HG03280 (cell line): Measurements from ENCODE around the gene XIRP1.

Experiments used
- ATAC-seq: cut with Tn5 transposase; IDR thresholded peaks from one replicate; pipeline ENCODE4 v1.9.1; 2021; ENCODE audit warnings: mild to moderate bottlenecking, moderate library complexity; ENCODE audit not compliant: unreplicated experiment

Gene XIRP1

DNA sequence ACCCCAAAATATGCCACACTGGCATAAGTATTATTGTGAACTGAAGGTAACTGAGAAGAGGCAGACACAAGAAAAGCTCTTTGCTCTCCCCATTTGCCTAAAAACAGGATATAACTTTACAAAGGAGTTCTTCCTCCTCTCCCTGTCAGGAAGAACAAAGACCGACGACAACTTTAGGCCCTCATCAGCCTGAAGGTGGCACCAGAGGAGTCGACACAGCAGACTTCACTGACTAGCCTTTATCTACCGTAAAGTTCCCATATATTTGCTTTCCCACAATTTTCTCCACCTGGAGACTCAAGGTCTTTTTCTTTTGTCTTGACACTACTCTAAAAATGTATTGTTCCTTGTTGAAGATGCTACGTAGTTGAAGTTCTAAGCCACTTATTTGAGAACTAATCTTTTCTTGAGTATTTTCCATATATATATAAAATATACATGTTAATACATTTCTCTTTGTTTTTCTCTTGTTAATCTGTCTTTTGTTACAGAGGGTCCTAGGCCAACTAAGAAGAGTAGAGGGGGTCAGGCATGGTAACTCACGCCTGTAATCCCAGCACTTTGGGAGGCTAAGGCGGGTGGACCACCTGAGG, 16.2 kb upstream of the XIRP1 start:
- no peak for ATAC-seq

DNA sequence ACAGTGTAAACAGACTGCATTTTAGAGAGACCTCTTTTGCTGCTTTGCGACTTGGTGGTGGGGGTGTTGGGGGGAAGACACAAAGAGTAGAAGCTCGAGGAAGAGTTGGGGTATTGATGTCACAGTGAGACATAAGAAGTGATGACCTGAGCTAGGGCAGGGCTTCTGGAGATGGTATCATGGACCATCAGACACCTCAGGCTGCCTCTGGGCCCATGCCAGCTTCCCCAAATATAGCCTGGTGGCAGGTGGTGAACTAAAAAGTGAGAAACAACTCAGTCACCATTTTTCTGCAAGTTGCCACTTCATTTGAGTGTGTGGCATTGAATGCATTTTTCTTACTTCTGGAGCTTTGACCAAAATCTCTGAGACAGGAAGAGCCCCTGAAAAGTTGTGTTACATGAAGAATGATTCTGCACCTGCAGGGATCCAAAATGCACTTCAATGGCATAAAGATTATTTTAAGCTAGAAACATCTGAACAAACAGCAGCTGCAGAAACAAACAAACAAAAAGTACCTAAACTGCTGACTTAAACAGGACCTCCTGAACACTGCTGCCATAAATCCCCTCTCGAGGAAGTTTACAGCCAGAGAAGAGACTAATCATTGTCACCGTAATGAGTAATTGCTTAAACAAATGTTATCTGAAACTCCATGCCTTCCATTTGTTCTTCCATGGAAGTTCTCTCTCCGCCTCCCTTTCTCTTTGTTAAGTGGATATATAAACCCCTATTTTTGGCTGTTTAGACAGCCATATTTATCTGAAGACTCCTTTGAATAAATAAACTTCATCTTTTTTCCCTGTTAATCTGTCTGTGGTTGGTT, 15.2 kb upstream of the XIRP1 start:
- ATAC-seq, result no peak

DNA sequence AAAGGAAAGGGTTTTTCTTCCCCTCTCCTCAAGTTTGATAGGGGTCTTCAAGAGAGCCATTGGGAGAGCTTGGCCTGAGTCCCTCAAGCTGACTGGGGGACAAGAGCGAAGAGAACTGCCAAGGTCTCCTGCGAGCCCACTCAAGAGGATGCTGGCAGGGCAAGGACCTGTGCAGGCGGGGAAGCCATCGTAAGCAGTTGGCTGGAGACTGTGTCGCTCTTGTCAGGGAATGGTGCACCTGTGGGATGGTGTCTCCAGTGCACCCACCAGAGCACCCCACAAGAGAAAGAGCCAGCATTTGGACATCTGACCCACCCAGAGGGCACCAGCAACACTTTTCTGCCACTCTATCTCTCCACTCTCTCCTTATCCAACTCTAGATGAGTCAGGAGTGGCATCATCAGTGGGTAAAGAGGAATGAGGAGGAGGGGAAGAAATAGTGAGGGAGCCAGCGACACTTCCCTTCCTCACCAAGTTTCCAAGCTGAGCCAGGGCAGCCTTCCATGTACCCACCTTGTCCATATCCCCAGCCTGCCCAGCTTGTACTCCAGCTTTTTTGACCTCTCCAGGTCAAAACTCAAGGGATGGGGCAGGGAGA, 13.6 kb upstream of the XIRP1 start:
- no peak for ATAC-seq

DNA sequence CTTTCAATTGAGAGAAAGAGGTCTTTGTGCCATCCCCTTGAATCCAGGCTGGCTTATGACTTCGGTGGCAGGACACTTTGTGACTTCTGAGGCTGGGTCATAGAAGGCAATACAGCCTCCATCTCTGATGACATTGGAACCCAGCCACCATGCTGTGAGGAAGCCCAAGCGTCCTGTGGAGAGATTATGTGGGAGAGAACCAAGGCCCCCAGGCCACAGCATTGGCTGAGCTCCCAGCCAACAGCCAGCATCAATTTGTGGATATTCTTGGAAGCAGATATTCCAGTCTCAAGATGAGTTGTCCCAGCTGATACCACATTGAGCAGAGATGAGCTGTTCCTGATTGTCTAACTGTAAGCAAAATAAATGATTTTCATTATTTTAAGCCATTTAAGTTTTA, 12.7 kb upstream of the XIRP1 start:
- no peak for ATAC-seq

DNA sequence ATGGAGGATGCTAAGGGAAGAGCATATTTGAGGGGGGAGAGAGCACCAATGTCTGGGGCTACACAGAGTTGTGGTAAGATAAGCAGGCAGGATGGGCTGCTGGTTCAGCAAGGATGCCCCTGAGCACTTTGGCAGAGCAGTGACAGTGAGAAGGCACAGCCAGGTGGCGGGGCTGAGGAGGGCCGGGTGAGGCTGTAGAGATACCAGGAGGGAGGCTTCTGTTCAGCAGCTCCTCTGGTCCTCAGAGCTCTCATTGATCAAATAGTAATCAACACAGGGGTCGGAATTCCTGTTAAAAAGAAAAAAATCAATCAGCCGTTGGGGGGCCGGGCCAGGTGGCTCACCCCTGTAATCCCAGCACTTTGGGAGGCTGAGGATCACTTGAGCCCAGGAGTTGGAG, 11.5 kb upstream of the XIRP1 start:
- ATAC-seq, result no peak

DNA sequence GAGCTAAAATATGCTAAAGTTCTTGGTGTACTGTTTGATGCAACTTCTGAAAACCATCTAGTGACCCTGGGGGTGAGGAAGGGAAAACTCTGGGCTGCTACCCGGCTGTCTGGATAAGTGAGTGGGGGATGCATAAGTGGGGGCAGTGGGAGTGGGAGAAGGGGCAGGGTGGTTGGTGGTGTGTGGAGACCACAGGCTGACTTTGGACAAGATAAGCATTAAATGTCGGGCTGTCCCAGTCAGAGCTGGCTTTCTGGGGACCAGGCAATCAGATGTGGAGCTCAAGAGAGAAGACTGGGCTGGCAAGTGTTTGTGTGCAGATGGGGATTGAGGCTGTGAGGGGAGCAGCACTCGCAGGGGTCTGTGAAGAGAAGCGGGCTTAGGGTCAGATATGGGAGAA, 11.0 kb upstream of the XIRP1 start:
- no peak for ATAC-seq

DNA sequence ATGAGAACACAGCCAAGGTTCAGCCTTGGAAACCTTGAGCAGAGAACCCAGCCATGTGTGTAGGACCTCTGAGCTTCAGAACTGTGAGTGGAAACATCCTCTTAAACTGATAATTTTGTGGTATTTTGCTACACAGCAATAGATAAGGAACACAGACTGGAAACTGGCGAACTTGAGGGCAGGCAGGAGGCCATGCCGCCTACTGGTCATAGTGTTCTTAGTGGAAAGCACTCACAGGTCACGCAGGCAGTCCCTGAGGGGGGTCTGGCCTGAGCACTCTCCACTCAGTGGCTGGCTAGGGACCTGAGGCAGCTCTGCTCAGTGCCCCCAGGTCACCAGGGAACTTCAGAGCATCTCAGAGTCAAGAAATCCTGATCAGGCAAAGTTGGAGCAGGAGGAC, 9.7 kb upstream of the XIRP1 start:
- ATAC-seq, result no peak

DNA sequence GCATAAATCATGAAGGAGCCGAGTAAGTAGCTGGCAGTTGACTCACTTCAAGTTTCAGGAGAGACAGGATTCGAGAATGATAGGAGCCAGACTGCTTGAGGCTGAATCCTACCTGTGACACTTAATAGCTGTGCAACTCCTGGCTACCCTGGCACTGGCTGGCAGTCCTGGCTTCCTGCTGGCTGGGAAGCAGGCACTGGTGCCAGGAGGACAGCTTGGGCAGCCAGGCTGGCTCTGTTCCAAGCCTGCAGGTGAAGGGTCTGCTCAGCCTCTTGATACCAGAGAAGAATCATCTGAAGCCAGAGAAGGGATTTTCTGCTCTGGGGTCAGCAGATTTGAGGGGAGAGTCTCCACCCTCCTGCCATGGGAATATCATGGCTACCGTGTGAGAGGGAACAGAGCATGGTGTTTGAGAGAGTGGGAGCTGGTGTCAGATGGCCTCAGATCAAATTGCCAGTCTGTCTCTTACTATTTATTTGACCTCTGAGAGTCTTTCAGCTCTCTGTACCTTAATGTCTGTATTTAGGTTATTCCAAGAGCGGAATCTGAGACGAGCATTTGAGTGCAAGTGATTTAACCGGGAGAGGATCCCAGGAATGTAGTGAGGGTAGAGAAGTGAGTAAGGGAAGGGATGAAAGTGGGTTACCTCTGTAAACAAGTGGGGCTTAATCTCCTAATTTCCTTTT, 4.4 kb upstream of the XIRP1 start:
- no peak for ATAC-seq

DNA sequence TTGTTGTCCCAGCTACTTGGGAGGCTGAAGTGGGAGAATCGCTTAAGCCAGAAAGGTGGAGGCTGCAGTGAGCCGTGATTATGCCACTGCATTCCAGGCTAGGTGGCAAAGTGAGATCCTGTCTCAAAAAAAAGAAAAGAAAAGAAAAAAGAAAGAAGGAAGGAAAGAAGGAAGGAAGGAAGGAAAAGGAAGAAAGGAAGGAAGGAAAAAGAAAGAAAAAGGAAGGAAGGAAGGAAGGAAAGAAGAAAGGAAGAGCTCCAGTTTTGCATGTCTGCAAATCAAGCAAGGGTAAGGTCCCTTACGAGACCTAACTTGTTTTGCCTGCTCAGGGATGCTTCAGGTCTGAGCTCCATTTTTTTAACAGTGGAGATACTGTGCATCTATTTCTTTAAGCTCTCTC, 3.6 kb upstream of the XIRP1 start:
- ATAC-seq, result no peak

DNA sequence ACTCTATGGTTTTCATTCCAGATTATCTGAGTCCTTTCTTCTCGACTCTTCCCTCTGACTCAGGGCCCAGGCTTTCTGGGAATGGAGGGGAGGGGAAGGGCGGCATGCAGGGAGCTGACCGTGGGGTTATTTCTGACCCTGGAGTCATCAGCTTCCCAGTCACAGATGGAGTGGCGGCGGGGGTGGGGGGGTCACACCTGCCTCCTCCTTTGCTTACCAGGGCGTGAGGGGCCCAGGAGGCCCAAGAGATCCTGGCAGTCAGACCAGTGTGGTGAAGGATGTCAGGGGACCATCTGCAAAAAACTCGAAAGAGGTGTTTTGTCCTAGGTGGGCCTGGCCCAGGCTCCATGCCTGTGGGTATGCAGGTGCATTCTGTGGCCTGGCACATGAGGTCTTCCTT, 996 bp upstream of the XIRP1 start:
- no peak for ATAC-seq

DNA sequence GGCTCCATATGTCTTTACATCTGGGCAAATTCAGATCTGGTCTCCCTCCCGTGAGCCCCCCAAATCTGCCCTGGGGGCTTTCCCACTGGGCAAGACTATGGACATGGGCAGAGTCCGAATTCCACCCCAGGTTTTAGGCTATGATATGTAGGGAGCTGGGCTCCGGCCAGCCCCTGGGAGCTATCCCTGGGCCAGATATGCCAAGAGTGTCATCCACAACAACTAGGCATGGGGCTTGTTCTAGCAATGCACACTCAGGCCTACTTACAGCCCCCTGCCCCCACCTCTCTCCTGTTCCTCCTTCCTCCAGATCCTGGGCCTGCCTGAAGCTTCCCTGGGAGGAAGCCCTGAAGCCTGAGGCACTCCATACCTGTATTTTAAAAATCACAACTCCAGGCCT, 622 bp downstream of the XIRP1 start:
- ATAC-seq, result no peak

DNA sequence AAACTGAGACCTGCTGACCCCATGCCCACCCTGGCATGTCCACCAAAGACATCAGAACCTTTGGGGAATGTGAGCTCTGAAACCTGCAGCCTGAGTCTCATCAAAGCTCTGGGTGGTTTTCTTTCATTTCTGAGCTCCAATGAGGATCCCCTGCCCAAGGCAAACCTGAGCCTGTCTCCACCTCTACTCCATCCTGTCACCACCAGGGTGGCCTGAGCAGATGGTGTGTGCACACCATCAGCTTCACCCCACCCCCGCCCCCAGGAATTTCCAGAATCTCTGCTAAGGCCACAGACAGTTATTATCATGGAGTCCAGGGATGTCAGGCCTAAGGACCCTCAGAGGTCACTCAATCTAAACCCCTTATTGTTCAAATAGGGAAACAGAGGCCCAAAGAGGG, 1.3 kb downstream of the XIRP1 start:
- no peak for ATAC-seq

DNA sequence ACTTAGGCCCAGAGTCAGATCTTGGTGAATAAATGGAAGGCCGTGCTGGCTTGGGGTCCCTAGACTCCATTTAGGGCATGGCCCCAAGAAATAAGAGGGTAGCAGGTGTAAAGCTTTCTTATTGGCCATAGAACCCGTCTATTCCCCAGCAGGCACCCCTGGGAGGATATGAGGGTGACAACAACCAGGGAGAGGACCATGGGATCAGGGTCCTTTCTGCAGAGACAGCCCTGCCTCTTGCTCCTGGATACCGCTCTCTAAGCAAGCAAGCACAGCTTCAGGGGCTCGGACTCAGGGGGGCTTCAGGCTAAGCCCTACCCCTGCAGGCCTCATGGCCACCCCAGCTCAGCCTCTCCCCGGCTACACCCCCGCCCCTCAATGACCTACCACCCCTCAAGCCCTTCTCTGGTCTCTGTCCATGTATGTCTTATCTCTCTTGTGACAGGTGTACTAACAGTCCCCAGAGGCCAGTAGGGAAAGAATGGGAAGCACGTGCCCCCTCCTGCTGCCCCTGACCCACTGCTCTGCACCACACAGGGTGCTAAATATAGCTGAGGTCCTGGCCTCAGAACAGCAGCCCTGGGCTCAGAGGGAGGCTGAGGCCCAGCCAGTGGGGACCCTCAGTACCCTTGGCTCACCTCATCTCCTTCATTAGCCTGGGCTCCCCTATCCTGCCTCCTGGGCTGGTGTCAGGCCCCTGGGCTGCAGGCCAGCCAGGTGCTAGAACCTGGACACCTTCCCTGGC, 1.9 kb downstream of the XIRP1 start:
- no peak for ATAC-seq

DNA sequence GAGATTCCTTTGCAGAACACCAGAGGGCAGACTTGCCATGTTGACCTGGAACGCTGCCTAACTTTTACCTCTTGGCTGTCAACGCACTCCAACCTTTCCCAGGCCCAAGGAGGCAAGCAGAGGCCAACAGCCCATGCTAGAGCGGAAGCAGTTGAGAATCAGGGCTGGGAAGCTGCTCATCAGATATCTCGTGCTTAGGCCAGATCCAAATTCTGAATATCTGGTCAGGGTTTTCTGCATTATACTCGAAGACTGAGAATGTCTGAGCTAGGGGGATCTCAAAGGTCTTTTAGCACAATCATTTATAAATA, 2.5 kb downstream of the XIRP1 start:
- ATAC-seq, result peak; percentile 48

DNA sequence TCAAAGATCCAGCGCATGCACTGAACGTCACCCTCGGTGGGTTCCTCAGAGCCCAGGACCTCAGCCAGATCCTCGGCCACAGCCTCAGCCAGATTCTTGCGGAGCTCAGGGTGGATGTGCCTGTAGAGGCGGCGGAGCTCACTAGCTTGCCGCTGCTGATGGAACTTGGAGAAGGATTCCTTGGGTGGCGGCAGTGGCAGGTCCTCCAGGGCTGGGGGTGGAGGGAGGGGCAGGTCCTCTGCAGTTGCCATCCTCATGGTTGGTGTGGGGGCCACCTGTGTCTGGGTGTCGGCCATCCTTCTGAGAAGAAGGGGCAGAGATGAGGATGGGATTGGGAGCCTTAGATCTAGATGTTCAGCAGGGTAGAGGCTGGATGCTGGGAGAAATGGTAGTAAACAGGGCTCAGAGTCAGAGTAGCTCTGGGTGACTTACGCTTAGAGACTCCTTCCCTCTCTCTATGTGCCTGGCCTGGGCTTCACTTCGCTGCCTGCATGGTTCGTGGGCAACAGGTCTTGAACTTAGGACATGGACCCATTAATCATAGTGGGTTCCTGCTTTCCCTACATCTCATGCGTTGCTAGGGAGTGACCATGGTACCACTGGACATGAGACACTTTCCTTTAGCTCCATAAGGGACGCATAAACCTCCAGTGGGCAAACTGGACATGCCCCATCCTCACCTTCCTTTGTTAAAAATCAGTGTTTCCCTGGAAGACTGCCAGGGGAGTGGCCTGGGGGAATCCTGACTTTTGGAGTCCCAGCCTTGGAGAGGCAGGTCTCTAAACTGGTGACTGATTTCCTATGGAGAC, 3.0 kb downstream of the XIRP1 start:
- no peak for ATAC-seq

DNA sequence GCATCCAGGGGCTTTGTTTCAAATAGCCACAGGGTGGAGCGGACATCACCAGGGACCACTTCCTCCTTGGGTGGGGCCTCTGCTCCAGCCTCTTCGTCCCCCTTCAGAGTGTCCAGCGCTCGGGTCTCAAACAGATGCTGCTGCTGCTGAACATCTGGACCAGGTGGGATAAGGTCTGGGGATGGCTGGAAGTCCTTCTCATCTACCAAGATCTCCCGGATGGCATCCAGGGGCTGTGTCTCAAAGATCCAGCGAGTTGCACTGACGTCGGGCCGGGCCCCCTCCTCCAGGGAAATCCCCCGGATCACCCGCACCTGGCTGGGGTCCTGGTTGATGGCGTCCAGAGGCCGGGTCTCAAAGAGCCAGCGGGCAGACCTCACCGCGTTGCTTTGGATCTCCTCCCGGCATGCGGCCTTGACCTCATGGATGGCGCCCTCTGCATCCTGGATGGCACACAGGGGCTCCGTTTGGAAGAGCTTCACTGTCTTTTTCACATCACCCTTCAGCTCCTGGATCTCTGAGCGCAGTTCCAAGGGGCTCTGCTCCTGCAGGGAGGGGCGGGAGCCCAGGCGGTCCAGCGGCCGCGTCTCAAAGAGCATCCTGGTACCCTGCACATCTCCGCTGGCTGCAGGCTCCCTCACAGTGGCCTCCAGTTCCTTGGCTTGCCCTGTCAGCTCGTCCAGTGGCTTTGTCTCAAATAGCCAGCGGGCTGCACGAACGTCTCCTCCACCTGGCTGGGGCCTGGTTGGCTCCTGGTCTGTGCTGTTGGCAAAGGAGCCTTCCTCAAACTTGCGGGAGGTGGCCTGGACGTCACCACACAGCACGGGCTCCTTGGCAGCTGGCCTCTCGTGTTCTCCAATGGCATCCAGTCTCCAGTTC, 3.9 kb downstream of the XIRP1 start:
- no peak for ATAC-seq

DNA sequence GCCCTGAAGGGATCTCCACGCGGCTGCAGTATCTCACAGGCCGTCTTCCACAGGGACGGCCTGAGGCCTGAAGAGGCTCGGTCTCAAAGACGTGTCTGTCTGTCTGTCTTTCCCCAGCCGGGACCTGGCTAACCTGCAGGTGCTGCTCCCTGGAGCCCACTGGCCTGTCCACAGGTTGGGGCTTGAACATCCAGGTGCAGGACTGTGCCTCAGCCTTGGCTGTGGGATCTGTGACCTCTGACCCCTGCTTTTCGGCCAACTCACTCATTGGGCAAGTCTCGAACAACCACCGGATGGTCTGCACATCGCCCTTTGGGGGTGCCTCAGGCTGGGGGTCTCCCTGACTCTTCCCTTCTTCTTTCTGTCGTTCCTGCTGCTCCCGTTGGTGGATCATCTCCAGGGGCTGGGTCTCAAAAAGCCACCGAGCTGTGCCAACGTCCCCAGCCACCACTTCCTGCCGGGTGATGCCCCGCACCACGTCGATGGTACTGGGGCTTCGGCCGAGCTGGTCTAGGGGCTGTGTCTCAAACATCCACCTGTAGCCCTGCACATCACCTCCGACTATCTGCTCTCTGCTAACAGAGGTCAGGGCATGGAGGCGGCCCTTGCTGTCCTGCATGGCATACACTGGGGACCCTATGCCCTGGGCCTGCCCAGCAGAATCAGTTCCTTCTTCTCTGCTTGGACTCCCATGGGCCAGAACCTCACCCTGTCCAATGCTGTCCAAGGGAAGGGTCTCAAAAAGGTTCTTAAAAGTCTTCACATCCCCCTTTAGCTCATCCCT, 4.8 kb downstream of the XIRP1 start:
- ATAC-seq, result no peak

DNA sequence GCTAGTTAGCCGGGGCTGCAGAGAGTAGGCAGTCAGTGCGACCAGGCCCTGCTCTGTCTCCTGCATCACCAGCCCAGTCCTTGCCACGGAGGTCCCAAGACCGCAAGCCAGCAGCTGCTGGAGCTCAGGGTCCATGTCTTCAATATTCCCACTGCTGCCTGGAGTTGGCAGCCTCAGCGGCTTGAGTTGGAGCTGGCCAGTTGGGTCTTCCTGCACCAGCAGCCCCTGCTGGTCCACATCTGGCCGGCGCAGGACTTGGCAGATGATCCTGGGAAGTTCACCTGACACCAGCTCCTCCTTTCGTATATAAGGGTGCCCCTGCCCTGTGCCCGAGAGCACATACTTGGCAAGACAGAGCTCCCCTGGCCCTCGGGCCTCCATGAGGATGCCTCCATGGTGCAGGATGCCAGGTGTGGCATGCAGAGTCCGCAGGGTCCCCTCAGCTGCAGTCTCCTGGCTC, 5.7 kb downstream of the XIRP1 start:
- no peak for ATAC-seq
